Cardiac muscle cell (in vitro differentiated cells and primary cell): Measurements from ENCODE around the gene BIRC6. TPM values are rescaled to one million over a fixed set of nuclear protein-coding genes. Genes with fewer than 3 reads are reported as not detected.

Experiments
- DNase-seq, 2 donors: peaks; one replicate each; pipeline versions ENCODE4 v3.0.0 to v3.0.0-alpha.2; 2010 to 2017; ENCODE audit warnings: low read depth in 1 of 2, low spot score in 1 of 2
- H3K27ac ChIP-seq: fragments of 200-600 bp; sonication (generic); 2 replicates; pipeline ENCODE4 v1.5.1; 2016
- H3K27me3 ChIP-seq: fragments of 200-600 bp; sonication (generic); 2 replicates; pipeline ENCODE4 v1.6.0; 2016; ENCODE audit warnings: control low read depth
- H3K36me3 ChIP-seq: fragments of 200-600 bp; sonication (generic); 2 replicates; pipeline ENCODE4 v1.5.1; 2016; ENCODE audit warnings: control low read depth
- H3K4me1 ChIP-seq: fragments of 200-600 bp; sonication (generic); 2 replicates; pipeline ENCODE4 v1.8.1; 2017; ENCODE audit warnings: low read depth, mild to moderate bottlenecking, mixed run types
- H3K4me3 ChIP-seq: fragments of 200-600 bp; sonication (generic); 2 replicates; pipeline ENCODE4 v1.5.1; 2016; ENCODE audit warnings: mild to moderate bottlenecking
- H3K9me3 ChIP-seq: fragments of 200-600 bp; sonication (generic); 2 replicates; pipeline ENCODE4 v1.5.1; 2017; ENCODE audit warnings: low read depth, mild to moderate bottlenecking, control low read depth
- CTCF ChIP-seq: IDR thresholded peaks from 2 replicates; pipeline ENCODE4 v1.5.1; 2012; ENCODE audit warnings: low read depth, mild to moderate bottlenecking, low read length
- polyA plus RNA-seq: library from polyadenylated mRNA; unstranded; fragments of >200 nt; fragmentation: Nextera tagmentation; extraction: Ambion mirVana; gene quantifications from 2 replicates; pipeline ENCODE4 v1.2.1, GENCODE V29; 2016
- total RNA-seq: library from RNA; depleted of rRNA; stranded (reverse); fragments of >200 nt; gene quantifications from 2 replicates; pipeline ENCODE4 v1.2.3, GENCODE V29; 2016

BIRC6 gene
- total and polyA plus RNA-seq, 2 experiments from 2014 or later, result 25.0 to 89.9 TPM

DNA sequence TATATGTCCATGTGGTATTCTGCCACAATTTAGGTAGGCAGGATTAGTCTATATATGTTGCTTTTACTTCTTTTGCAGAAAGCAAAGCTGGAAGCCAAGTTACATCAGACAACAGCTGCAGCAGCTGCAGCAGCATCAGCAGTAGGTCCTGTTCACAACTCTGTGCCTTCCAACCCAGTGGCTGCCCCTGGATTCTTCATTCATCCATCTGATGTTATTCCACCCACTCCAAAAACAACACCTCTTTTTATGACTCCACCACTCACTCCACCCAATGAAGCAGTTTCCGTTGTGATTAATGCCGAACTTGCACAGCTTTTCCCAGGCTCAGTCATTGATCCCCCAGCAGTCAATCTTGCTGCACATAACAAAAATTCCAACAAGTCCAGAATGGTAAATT lies 107.6 kb downstream of the BIRC6 start:
- H3K27me3 ChIP-seq, result no peaks in the 10 kb centered on the region
- no peaks in the 10 kb centered on the region for H3K9me3 ChIP-seq
- H3K36me3 ChIP-seq, result peaks cover 42% of the 10 kb centered on the region
- TF ChIP-seq CTCF, result no peak
- H3K27ac ChIP-seq, result no peak overlapping the region
- H3K4me1 ChIP-seq, result peaks cover 12% of the 10 kb centered on the region
- no peak overlapping the region for H3K4me3 ChIP-seq
- DNase-seq, result no peak

DNA sequence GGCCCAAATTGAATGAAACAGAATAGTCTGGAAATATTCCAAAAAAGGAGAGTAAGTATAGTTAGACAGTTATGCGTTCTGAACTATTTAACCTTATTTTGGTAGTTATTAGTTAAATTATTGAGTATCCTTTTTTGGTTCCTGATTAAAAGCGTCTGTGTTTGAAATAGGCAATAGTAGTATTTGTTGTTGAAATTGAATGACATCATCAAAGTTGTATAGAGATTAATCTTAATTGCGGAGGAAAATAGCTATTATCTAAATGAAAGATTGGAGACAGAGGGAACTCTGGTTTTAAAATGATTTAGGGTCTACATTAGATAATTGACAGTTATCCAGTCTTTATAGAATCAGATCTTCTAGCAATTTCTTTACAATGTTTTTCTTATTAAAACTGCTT lies 115.8 kb downstream of the BIRC6 start:
- no peak for DNase-seq

DNA sequence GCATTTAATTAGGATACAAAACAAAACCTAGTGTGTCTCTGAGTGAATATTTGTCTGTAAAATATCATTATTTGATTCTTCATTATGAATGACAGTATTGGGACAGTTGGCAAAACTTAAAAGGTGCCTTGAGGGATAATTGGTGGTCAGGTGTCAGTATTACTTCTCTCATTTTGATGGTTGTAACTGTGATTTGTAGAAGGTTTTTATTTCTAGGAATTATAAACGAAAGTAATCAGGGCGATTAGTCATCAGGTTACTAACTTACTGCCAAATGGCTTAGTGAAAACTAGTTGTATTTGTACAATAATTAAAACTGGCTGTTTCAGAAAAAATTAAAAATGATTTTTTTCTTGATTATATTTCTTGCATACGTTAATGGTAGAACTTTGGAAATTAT lies 117.6 kb downstream of the BIRC6 start:
- Histone ChIP-seq H3K4me1 (no peaks in the 10 kb centered on the region), H3K36me3 (peaks cover 44% of the 10 kb centered on the region), H3K9me3 (no peaks in the 10 kb centered on the region), H3K4me3 (no peak overlapping the region), H3K27ac (no peak overlapping the region), H3K27me3 (no peaks in the 10 kb centered on the region)
- DNase-seq, result no peak
- TF ChIP-seq CTCF, result no peak

More for the DNA sequence above, 115.8 kb downstream of the BIRC6 start:
- H3K9me3 ChIP-seq, result no peaks in the 10 kb centered on the region
- peaks cover 45% of the 10 kb centered on the region for H3K36me3 ChIP-seq
- H3K4me3 ChIP-seq, result no peak overlapping the region
- peaks cover 12% of the 10 kb centered on the region for H3K4me1 ChIP-seq
- no peak for TF ChIP-seq CTCF
- peak overlapping the region; percentile 2 for H3K27ac ChIP-seq
- H3K27me3 ChIP-seq, result no peaks in the 10 kb centered on the region

DNA sequence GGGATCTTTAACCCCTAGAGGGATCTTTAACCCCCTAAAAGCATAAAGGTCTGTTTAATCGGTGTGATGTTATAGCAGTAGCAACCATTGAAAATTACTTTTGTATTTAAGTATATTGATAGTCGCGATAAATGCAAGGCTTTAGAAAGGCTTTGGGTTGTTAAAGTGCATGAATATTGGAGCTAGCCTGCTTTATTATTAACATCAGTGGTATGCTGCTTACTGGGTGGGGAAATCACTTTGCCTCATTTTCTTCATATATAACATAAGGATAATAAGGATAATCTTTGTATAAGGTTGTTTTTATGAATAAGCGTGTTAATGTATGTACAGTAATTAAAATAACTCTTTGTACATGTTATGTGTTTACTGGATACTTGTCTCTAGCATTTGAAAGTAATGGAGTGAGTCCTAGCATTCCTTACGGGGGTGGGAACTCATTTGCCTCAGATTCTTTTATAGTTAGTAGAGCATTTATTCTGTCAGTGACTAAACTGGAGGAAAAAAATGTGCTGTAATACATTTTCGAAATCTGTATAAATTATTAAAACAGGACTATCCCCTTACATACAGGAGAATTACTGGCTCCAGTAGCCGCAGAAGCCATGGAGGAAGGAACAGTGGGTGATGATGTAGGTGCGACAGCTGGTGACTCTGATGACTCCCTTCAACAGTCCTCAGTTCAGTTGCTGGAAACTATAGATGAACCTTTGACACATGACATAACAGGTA lies 122.2 kb downstream of the BIRC6 start:
- no peak overlapping the region for H3K27ac ChIP-seq
- peaks cover 53% of the 10 kb centered on the region for H3K36me3 ChIP-seq
- no peak for TF ChIP-seq CTCF
- no peaks in the 10 kb centered on the region for H3K4me1 ChIP-seq
- H3K9me3 ChIP-seq, result no peaks in the 10 kb centered on the region
- peak in 1 of 2 donors; percentile 8 for DNase-seq
- H3K4me3 ChIP-seq, result no peak overlapping the region
- H3K27me3 ChIP-seq, result no peaks in the 10 kb centered on the region

- Histone ChIP-seq H3K27me3 (no peaks in the 10 kb centered on the region), H3K4me1 (no peaks in the 10 kb centered on the region), H3K4me3 (no peak overlapping the region), H3K36me3 (peaks cover 55% of the 10 kb centered on the region), H3K9me3 (no peaks in the 10 kb centered on the region), H3K27ac (no peak overlapping the region)
- TF ChIP-seq CTCF, result no peak
- peak in 1 of 2 donors; percentile 14 for DNase-seq
These were observed 123.2 kb downstream of the BIRC6 start for GRCh38 chr2:32479993-32480392.
